Activated CD8-positive, alpha-beta memory T cell treated with anti-CD3 and anti-CD28 coated beads, Interleukin-2, amount 50 U/mL, for 24 hours (primary cell): ENCODE results near the gene NEK11.
"Not testable (repeated sequence)": the region's sequence is repeated elsewhere in the genome, so short reads cannot be mapped to it uniquely, and the experiment has no call there.

Experiments
- DNase-seq: peaks from one replicate; pipeline ENCODE4 v3.0.0-alpha.2; 2020; ENCODE audit errors: extremely low read depth

The NEK11 gene

GRCh38 chr3:131304890-131305289 lies 278.2 kb downstream of the NEK11 start:
- no peak for DNase-seq

- no peak for DNase-seq
Measured at GRCh38 chr3:131306242-131306641, 279.6 kb downstream of the NEK11 start.

GRCh38 chr3:131314318-131314717 lies 287.6 kb downstream of the NEK11 start:
- no peak for DNase-seq

GRCh38 chr3:131315162-131315561 lies 288.5 kb downstream of the NEK11 start:
- no peak for DNase-seq

GRCh38 chr3:131317667-131318066 lies 291.0 kb downstream of the NEK11 start:
- no peak for DNase-seq

GRCh38 chr3:131323014-131323413 lies 296.3 kb downstream of the NEK11 start:
- DNase-seq, result no peak

- DNase-seq, result no peak
Measured at GRCh38 chr3:131323792-131324191, 297.1 kb downstream of the NEK11 start.

- no peak for DNase-seq
Measured at GRCh38 chr3:131324923-131325322, 298.2 kb downstream of the NEK11 start.

- DNase-seq, result no peak
Measured at GRCh38 chr3:131326307-131326706, 299.6 kb downstream of the NEK11 start.

- DNase-seq, result no peak
Measured at GRCh38 chr3:131328721-131329120, 302.0 kb downstream of the NEK11 start.

- no peak for DNase-seq
Measured at GRCh38 chr3:131329774-131330173, 303.1 kb downstream of the NEK11 start.

- DNase-seq, result not testable (repeated sequence)
Measured at GRCh38 chr3:131331456-131332085, 304.9 kb downstream of the NEK11 start.

GRCh38 chr3:131338948-131339640 lies 312.4 kb downstream of the NEK11 start:
- no peak for DNase-seq

- DNase-seq, result no peak
Measured at GRCh38 chr3:131341761-131342160, 315.1 kb downstream of the NEK11 start.

- DNase-seq, result no peak
Measured at GRCh38 chr3:131348911-131349310, 322.2 kb downstream of the NEK11 start.

- no peak for DNase-seq
Measured at GRCh38 chr3:131349454-131349853, 322.8 kb downstream of the NEK11 start.

GRCh38 chr3:131349946-131350347 lies 323.3 kb downstream of the NEK11 start:
- no peak for DNase-seq

GRCh38 chr3:131350506-131350905 lies 323.8 kb downstream of the NEK11 start:
- DNase-seq, result no peak

- DNase-seq, result no peak
Measured at GRCh38 chr3:131353016-131353877, 326.6 kb downstream of the NEK11 start.

- no peak for DNase-seq
Measured at GRCh38 chr3:131353986-131354385, 327.3 kb downstream of the NEK11 start.

GRCh38 chr3:131356006-131356595 lies 329.4 kb downstream of the NEK11 start:
- DNase-seq, result no peak

GRCh38 chr3:131357275-131357674 lies 330.6 kb downstream of the NEK11 start:
- no peak for DNase-seq
